ENCODE data around the gene CSF1.
"Not testable (repeated sequence)": the region's sequence is repeated elsewhere in the genome, so short reads cannot be mapped to it uniquely, and the experiment has no call there.

The CSF1 gene

DNA sequence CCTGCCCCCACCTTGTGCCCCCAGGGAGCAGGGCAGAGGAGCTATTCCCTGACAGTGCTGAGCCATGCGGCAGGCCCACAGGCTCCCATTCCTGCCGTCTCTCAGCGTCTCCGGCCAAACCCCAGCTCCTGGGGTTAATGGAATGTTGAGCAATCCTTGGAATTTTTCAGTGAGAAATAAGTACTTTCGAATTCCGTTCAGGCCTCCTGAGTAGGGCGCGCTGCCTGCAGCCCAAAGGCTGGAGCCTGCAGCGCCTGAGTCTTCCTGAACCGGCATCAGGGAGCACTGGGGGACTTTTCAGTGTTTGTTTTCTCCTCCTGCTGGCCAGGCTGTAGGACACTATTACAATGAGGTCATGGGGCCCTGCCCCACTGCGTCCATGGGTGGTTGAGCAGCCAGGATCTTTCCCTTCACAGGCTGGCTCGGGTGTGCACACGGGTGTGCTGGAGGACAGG, 33.3 kb upstream of the CSF1 start:
- no peak overlapping the region for H3K4me2 ChIP-seq (ENCODE audit: low read length)
- no peak overlapping the region for H3K23ac ChIP-seq (ENCODE audit: low read length)
- no peak overlapping the region for H3K4me3 ChIP-seq (ENCODE audit: low read length)
- no peaks in the 10 kb centered on the region for H3K79me1 ChIP-seq (ENCODE audit: low read length)
- H3K18ac ChIP-seq (ENCODE audit: low read length): peak overlapping the region; percentile 91
- peak overlapping the region; percentile 38 for H3K4ac ChIP-seq (ENCODE audit: low read depth, low read length)
- no peak overlapping the region for H2BK15ac ChIP-seq (replicated peaks; ENCODE audit: low read depth)
- H2BK5ac ChIP-seq (ENCODE audit: low read length): peak overlapping the region; percentile 81
- DNase-seq: peak; percentile 98
- peak overlapping the region; percentile 68 for H2BK120ac ChIP-seq (ENCODE audit: low read depth, low read length)
- peak overlapping the region; percentile 94 for H3K27ac ChIP-seq (ENCODE audit: low read depth, low read length)
- H3K4me1 ChIP-seq (ENCODE audit: control insufficient read depth, low read depth, low read length): peaks cover 23% of the 10 kb centered on the region
- peak overlapping the region; percentile 23 for H4K5ac ChIP-seq (ENCODE audit: low read length)
- peak overlapping the region; percentile 82 for H3K56ac ChIP-seq (ENCODE audit: low read length)
- no peaks in the 10 kb centered on the region for H3K27me3 ChIP-seq (ENCODE audit: insufficient read depth, low read length, poor library complexity)
- peak overlapping the region; percentile 35 for H3K9ac ChIP-seq (ENCODE audit: low read length)
- no peaks in the 10 kb centered on the region for H3K79me2 ChIP-seq (ENCODE audit: control insufficient read depth, insufficient read depth, low read length)
- no CpG with 5 or more reads among the region's 13 CpGs for WGBS (ENCODE audit: extremely low coverage, insufficient coverage, low lambda C conversion rate)
- peak overlapping the region; percentile 77 for H4K8ac ChIP-seq (ENCODE audit: low read depth, low read length)
- no peaks in the 10 kb centered on the region for H3K36me3 ChIP-seq (ENCODE audit: control insufficient read depth, insufficient read depth, low read length)
- no peak overlapping the region for H2AK5ac ChIP-seq (ENCODE audit: low read length)

DNA sequence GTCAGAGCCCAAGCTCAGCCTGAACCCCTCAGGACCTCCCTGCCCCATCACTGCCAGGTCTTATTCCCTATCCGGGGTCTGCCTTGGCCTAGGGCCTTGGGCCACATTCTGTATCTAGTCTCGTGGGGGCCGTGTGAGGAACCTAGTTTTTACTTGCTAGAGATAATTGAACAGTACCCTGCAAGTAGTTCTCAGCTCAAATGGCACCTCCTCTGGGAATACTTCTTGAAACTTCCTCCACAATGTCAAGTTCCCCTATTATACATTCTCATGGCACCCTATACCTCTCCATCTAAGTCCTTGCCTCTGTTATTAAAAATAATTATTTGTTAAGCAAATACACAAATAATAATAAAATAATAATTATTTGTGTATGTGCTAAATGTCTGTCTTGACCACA, 32.9 kb upstream of the CSF1 start:
- Histone ChIP-seq H2AK5ac (ENCODE audit: low read length) (no peak overlapping the region), H3K79me1 (ENCODE audit: low read length) (no peaks in the 10 kb centered on the region), H3K4ac (ENCODE audit: low read depth, low read length) (peak overlapping the region; percentile 38), H3K27me3 (ENCODE audit: insufficient read depth, low read length, poor library complexity) (no peaks in the 10 kb centered on the region), H3K9ac (ENCODE audit: low read length) (peak overlapping the region; percentile 35), H3K79me2 (ENCODE audit: control insufficient read depth, insufficient read depth, low read length) (no peaks in the 10 kb centered on the region), H3K36me3 (ENCODE audit: control insufficient read depth, insufficient read depth, low read length) (no peaks in the 10 kb centered on the region), H2BK5ac (ENCODE audit: low read length) (peak overlapping the region; percentile 81), H2BK120ac (ENCODE audit: low read depth, low read length) (peak overlapping the region; percentile 54), H4K5ac (ENCODE audit: low read length) (peak overlapping the region; percentile 23), H3K4me1 (ENCODE audit: control insufficient read depth, low read depth, low read length) (peaks cover 25% of the 10 kb centered on the region), H3K23ac (ENCODE audit: low read length) (no peak overlapping the region), H3K27ac (ENCODE audit: low read depth, low read length) (peak overlapping the region; percentile 94), H3K4me2 (ENCODE audit: low read length) (no peak overlapping the region), H2BK15ac (replicated peaks; ENCODE audit: low read depth) (peak overlapping the region; percentile 1), H3K4me3 (ENCODE audit: low read length) (no peak overlapping the region), H4K8ac (ENCODE audit: low read depth, low read length) (no peak overlapping the region), H3K56ac (ENCODE audit: low read length) (peak overlapping the region; percentile 82), H3K18ac (ENCODE audit: low read length) (peak overlapping the region; percentile 91)
- DNase-seq: no peak
- no CpG with 5 or more reads among the region's 3 CpGs for WGBS (ENCODE audit: extremely low coverage, insufficient coverage, low lambda C conversion rate)

DNA sequence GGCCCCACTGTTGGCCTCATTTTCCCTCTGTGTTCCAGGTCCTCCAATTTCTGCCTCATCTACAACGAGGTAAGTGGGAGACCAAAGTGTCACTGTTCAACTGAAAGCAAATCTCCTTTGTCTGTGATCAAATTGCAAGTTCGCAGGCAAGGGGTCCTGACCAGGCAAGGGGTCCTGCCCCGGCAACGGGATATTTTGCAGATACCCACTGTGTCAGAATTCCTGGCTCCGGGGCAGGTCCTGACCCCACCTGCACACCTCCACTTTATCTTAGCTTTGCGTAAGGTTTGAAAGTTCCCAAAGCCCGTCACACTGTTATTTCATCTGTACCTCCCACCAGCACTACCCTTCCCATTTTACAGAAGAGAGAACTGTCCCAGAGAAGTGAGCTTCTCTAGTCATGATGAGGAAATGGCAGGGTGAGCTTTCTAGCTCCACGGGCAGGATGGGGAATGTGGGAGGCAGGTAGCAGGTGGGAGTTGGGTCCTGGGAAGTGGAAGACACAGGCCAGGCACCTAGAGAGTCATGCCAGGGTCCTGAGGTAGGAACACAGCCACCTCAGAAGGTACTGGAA, 32.0 kb upstream of the CSF1 start:
- Histone ChIP-seq H3K56ac (ENCODE audit: low read length) (no peak overlapping the region), H3K23ac (ENCODE audit: low read length) (no peak overlapping the region), H2BK15ac (replicated peaks; ENCODE audit: low read depth) (no peak overlapping the region), H4K5ac (ENCODE audit: low read length) (no peak overlapping the region), H3K4ac (ENCODE audit: low read depth, low read length) (peak overlapping the region; percentile 20), H3K36me3 (ENCODE audit: control insufficient read depth, insufficient read depth, low read length) (no peaks in the 10 kb centered on the region), H4K8ac (ENCODE audit: low read depth, low read length) (no peak overlapping the region), H3K9ac (ENCODE audit: low read length) (no peak overlapping the region), H3K79me2 (ENCODE audit: control insufficient read depth, insufficient read depth, low read length) (no peaks in the 10 kb centered on the region), H3K27ac (ENCODE audit: low read depth, low read length) (no peak overlapping the region), H3K18ac (ENCODE audit: low read length) (no peak overlapping the region), H2BK5ac (ENCODE audit: low read length) (no peak overlapping the region), H3K27me3 (ENCODE audit: insufficient read depth, low read length, poor library complexity) (no peaks in the 10 kb centered on the region), H2BK120ac (ENCODE audit: low read depth, low read length) (no peak overlapping the region), H3K4me1 (ENCODE audit: control insufficient read depth, low read depth, low read length) (peaks cover 18% of the 10 kb centered on the region), H3K4me3 (ENCODE audit: low read length) (no peak overlapping the region), H3K4me2 (ENCODE audit: low read length) (no peak overlapping the region), H3K79me1 (ENCODE audit: low read length) (no peaks in the 10 kb centered on the region), H2AK5ac (ENCODE audit: low read length) (no peak overlapping the region)
- DNase-seq: no peak
- no CpG with 5 or more reads among the region's 8 CpGs for WGBS (ENCODE audit: extremely low coverage, insufficient coverage, low lambda C conversion rate)

DNA sequence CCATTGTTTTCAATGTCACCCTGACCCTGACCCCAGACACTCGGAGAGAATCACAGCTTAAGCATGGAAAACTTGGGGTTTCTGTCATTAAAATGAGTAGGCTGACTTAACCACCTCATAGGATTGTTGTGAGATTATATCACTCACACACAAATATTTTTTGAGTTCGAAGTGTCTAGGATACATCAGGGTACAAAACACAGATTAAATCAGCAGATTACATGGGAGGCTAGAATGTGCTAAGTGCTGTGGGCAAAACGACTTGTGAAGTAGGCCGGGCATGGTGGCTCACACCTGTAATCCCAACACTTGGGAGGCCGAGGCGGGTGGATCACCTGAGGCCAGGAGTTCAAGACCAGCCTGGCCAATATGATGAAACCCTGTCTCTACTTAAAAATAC, 31.3 kb upstream of the CSF1 start:
- H3K36me3 ChIP-seq (ENCODE audit: control insufficient read depth, insufficient read depth, low read length); H4K8ac ChIP-seq (ENCODE audit: low read depth, low read length); H4K5ac ChIP-seq (ENCODE audit: low read length); H3K79me1 ChIP-seq (ENCODE audit: low read length); H2BK120ac ChIP-seq (ENCODE audit: low read depth, low read length); H2BK5ac ChIP-seq (ENCODE audit: low read length); DNase-seq; H3K4me3 ChIP-seq (ENCODE audit: low read length); H3K9ac ChIP-seq (ENCODE audit: low read length); H3K4ac ChIP-seq (ENCODE audit: low read depth, low read length); H3K79me2 ChIP-seq (ENCODE audit: control insufficient read depth, insufficient read depth, low read length); H3K18ac ChIP-seq (ENCODE audit: low read length); H3K56ac ChIP-seq (ENCODE audit: low read length); H3K23ac ChIP-seq (ENCODE audit: low read length); H3K4me2 ChIP-seq (ENCODE audit: low read length); H3K27ac ChIP-seq (ENCODE audit: low read depth, low read length); H2BK15ac ChIP-seq (replicated peaks; ENCODE audit: low read depth); H2AK5ac ChIP-seq (ENCODE audit: low read length); H3K27me3 ChIP-seq (ENCODE audit: insufficient read depth, low read length, poor library complexity): not testable (repeated sequence)
- H3K4me1 ChIP-seq (ENCODE audit: control insufficient read depth, low read depth, low read length): peaks cover 19% of the 10 kb centered on the region
- no CpG with 5 or more reads among the region's 6 CpGs for WGBS (ENCODE audit: extremely low coverage, insufficient coverage, low lambda C conversion rate)

DNA sequence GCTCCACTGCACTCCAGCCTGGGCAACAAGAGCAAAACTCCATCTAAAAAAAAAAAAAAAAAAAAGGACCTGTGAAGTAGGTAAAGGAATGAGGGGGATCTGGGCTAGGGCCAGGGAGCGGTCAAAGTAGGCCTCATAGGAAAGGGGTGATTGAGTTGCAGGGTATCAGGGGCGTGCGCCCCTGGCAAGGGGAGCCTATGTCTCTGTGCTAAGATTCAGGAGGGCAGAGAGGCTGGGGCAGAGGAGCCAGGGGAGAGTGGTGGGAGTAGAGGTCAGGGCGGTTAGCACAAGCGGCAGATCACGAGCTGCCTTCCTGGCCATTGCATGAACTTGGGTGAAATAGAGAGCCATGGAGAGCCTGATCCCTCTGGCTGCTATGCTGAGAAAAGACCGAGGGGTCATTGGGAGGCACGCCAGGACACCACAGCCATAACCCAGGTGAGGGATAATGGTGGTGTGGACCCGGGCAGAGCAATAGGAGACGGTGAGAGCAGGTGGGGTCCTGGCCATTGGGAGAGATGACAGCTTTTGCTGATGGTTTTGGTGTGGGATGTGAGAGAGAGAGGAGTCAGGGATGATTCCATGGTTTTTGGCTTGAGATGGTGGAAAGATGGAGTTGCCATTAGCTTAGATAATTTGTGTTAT, 30.6 kb upstream of the CSF1 start:
- H3K18ac ChIP-seq (ENCODE audit: low read length): no peak overlapping the region
- H3K4me3 ChIP-seq (ENCODE audit: low read length): no peak overlapping the region
- H2BK15ac ChIP-seq (replicated peaks; ENCODE audit: low read depth): no peak overlapping the region
- H3K23ac ChIP-seq (ENCODE audit: low read length): no peak overlapping the region
- DNase-seq: no peak
- H4K5ac ChIP-seq (ENCODE audit: low read length): no peak overlapping the region
- WGBS (ENCODE audit: extremely low coverage, insufficient coverage, low lambda C conversion rate): no CpG with 5 or more reads among the region's 10 CpGs
- H3K36me3 ChIP-seq (ENCODE audit: control insufficient read depth, insufficient read depth, low read length): no peaks in the 10 kb centered on the region
- H3K4me1 ChIP-seq (ENCODE audit: control insufficient read depth, low read depth, low read length): peaks cover 19% of the 10 kb centered on the region
- H2BK5ac ChIP-seq (ENCODE audit: low read length): no peak overlapping the region
- H2BK120ac ChIP-seq (ENCODE audit: low read depth, low read length): no peak overlapping the region
- H3K27ac ChIP-seq (ENCODE audit: low read depth, low read length): no peak overlapping the region
- no peaks in the 10 kb centered on the region for H3K79me1 ChIP-seq (ENCODE audit: low read length)
- H3K4ac ChIP-seq (ENCODE audit: low read depth, low read length): no peak overlapping the region
- H2AK5ac ChIP-seq (ENCODE audit: low read length): no peak overlapping the region
- no peak overlapping the region for H3K56ac ChIP-seq (ENCODE audit: low read length)
- H3K79me2 ChIP-seq (ENCODE audit: control insufficient read depth, insufficient read depth, low read length): no peaks in the 10 kb centered on the region
- H3K27me3 ChIP-seq (ENCODE audit: insufficient read depth, low read length, poor library complexity): no peaks in the 10 kb centered on the region
- H3K4me2 ChIP-seq (ENCODE audit: low read length): no peak overlapping the region
- no peak overlapping the region for H3K9ac ChIP-seq (ENCODE audit: low read length)
- no peak overlapping the region for H4K8ac ChIP-seq (ENCODE audit: low read depth, low read length)
